Astrocyte (in vitro differentiated cells and primary cell): ENCODE results near the gene ERO1B.

Source experiments
- EZH2 ChIP-seq: IDR thresholded peaks from 2 replicates; pipeline ENCODE4 v1.6.1; 2012; ENCODE audit warnings: mild to moderate bottlenecking, low read length, inconsistent platforms; ENCODE audit not compliant: insufficient read depth
- TF ChIP-seq, protein P1 (sequence below): IDR thresholded peaks from 2 replicates; pipeline ENCODE4 v1.5.1; 2011; ENCODE audit warnings: low read depth, mild to moderate bottlenecking, inconsistent platforms, low read length, moderate library complexity; ENCODE audit not compliant: insufficient read depth

DNA sequence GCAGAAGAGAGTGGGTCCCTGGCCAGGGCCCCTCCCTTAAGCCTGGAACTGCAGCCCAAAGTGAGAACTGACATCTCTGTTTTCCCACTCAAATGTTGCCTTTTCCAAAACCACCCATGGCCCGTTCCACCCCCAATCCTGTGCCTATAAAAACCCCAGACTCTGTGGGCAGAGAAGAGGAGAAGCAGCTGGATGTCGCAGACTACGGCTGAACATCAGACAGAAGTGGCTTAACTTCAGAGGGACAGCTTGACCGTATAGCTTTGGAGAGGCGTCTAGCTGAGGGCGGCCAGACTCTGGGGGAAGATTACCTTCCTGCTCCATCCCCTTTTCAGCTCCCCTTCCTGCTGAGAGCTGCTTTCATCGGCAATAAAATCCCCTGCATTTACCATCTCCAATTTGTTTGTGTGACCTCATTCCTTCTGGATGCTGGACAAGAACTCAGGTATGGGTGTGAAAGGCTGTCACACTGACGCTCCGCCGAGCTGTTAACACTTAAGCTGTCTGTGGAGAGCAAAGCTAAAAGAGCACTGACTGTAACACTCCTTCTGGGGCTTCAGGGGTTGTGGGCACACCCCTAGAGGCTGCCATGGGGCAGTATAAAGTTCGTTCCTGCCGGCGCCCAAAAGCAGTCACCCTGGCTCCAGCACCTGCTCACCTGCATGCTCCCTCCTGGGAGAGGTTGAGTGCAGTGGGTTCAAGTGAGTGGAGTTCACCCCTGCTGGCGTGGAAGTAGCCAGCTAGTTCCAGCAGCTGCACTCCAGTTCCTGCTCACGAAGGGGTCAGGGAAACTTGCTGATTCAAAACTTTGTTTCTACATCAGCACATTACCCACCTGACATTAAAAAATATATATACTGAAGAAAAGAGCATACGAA lies 19.6 kb upstream of the ERO1B start:
- TF ChIP-seq, protein P1, sequence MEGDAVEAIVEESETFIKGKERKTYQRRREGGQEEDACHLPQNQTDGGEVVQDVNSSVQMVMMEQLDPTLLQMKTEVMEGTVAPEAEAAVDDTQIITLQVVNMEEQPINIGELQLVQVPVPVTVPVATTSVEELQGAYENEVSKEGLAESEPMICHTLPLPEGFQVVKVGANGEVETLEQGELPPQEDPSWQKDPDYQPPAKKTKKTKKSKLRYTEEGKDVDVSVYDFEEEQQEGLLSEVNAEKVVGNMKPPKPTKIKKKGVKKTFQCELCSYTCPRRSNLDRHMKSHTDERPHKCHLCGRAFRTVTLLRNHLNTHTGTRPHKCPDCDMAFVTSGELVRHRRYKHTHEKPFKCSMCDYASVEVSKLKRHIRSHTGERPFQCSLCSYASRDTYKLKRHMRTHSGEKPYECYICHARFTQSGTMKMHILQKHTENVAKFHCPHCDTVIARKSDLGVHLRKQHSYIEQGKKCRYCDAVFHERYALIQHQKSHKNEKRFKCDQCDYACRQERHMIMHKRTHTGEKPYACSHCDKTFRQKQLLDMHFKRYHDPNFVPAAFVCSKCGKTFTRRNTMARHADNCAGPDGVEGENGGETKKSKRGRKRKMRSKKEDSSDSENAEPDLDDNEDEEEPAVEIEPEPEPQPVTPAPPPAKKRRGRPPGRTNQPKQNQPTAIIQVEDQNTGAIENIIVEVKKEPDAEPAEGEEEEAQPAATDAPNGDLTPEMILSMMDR, result no peak
- no peak for TF ChIP-seq EZH2
